ENCODE results near the gene SNTB2.
A peak's percentile ranks its signal among the peaks of the same experiment; 100 is the strongest.

Gene SNTB2

GRCh38 chr16:69340095-69340644 is 153.2 kb downstream of the SNTB2 start:
- peak; percentile 9 to 18 for DNase-seq (ENCODE audit: low read depth in 2 of 2)

- no peak for DNase-seq (ENCODE audit: low read depth in 2 of 2)
Observed at GRCh38 chr16:69344171-69344570, 157.2 kb downstream of the SNTB2 start.

GRCh38 chr16:69345923-69346322 is 159.0 kb downstream of the SNTB2 start:
- DNase-seq (ENCODE audit: low read depth in 2 of 2) = no peak

GRCh38 chr16:69346683-69347082 is 159.7 kb downstream of the SNTB2 start:
- DNase-seq (ENCODE audit: low read depth in 2 of 2) = no peak

GRCh38 chr16:69348222-69348621 is 161.3 kb downstream of the SNTB2 start:
- DNase-seq (ENCODE audit: low read depth in 2 of 2) = no peak

GRCh38 chr16:69349536-69349935 is 162.6 kb downstream of the SNTB2 start:
- DNase-seq (ENCODE audit: low read depth in 2 of 2) = no peak

GRCh38 chr16:69350536-69351133 is 163.7 kb downstream of the SNTB2 start:
- no peak for DNase-seq (ENCODE audit: low read depth in 2 of 2)

- no peak for DNase-seq (ENCODE audit: low read depth in 2 of 2)
Observed at GRCh38 chr16:69351309-69352027, 164.5 kb downstream of the SNTB2 start, which contains the start of gene TMED6. Gene TMED6, minus strand, starts transcription at chr16:69351786. Its CDS starts 33 bp downstream, at chr16:69351753.
